GM18511 (cell line): ENCODE data around the gene CFLAR.
"Not testable (repeated sequence)": the region's sequence is repeated elsewhere in the genome, so short reads cannot be mapped to it uniquely, and the experiment has no call there.

ENCODE experiments used
- ATAC-seq: cut with Tn5 transposase; IDR thresholded peaks from one replicate; pipeline ENCODE4 v1.9.1; 2021; ENCODE audit warnings: mild to moderate bottlenecking, moderate library complexity; ENCODE audit not compliant: unreplicated experiment

The CFLAR gene

DNA sequence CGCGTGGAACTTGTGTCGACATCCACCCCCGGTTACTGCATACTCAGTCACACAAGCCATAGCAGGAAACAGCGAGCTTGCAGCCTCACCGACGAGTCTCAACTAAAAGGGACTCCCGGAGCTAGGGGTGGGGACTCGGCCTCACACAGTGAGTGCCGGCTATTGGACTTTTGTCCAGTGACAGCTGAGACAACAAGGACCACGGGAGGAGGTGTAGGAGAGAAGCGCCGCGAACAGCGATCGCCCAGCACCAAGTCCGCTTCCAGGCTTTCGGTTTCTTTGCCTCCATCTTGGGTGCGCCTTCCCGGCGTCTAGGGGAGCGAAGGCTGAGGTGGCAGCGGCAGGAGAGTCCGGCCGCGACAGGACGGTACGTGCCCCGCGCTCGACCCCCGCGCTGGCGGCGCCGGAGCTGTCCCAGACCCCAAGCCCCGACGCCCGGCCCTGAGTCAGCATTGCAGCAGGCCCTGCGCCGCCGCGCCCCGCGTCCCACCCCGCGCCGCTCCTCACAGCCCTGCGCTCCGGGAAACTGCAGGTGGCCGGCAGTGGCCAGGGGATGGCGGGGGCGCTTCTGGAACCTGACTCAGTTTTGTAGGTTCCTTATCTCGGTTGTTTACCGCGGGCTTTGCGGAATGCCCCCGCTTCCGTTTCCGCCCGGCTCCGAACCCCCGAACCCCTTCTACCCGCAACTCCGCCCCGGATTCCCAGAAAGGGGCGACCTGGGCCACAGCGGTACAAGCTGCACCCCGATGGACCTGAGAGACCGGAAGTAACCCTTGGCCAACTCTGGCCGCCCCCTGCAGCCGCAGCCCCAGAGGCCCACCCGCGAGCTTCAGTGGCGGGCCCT lies at the start of gene CFLAR:
Gene CFLAR (plus strand): TSS at position 50 of the 844 bp plus-strand sequence. CDS start 13,702 bp downstream, outside the sequence.
- ATAC-seq: peak; percentile 41

DNA sequence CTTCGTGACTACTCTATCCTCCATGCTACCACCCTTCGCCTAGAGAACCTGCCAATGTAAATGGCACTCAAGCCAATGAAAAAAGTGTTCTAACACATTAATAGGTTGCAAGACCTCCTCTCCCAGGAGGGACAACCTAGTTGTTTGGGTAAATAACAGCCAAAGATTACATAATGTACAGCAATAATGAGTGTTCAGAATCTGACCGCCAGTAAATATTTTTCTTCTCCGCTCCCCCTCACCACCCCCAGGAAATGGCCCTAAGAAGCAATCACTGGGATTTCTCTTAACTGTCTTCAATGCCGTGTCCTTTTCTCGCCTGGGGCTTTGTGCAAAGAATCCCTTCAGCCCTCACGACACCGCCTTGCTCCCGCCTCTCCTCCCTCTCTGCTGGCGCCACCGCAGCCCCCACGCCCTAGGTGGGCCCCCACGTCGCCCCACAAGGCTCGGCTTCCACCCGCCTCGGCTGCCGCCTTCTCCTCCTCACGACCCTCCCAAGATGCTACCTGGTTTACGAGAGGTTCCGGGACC lies 45.0 kb upstream of the CFLAR start:
- peak; percentile 30 for ATAC-seq

DNA sequence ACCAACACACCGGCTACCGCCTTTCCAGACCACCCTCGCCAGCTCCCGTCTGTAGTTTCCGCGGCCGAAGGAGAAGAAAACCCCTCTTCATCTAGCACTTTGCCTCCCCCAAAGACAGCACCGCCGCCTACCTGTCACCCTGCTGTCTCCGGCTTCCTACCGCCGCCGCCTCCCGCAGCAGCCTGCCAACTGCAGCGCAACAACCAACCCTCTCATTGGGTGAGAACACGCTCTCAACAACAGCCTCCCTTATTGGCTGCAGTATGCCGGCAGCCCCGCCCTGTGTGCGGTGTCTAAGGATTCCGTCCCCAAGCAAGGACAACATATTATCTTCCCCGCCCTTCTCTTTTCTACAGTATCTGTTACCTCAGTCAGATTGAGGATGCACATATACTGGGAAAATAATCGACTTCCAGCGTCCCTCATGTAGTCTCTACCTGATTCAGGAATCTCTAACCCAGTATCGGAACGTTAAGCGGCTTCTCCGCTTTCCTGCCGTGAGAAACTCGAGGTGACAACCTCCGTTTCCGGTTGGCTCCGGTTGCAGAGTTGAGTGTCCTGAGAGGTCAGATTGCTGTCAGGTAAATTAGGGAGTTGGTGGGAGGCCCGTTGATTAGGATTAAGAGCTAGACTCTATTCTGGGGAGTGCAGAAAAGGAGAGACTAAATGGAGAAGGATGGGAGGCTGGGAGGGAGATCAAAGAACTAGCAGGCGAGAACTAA lies 44.3 kb upstream of the CFLAR start, which contains the start of the genes HYCC2 and NDUFB3:
Gene HYCC2 (minus strand): TSS at position 193 of the 722 bp plus-strand sequence. CDS start 47,662 bp downstream, outside the sequence.
Gene NDUFB3 (plus strand): TSS at position 523 of the 722 bp plus-strand sequence. CDS start 6,882 bp downstream, outside the sequence.
- peak; percentile 98 for ATAC-seq

DNA sequence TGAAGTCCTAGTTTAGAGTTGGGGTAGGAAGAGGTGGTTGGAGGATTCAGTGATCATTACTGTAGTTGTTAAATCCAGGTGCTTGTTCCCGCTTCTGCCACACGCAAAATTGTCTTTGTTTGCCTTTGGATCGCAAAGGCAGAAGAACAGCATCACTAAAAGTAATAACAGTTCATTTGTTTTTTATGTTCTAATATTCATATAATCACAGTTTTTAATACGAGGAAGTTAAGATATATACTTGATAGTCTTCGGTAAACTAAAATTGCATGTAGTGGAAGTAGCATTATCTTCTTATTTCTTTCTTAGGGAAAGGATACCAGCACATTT lies 43.8 kb upstream of the CFLAR start:
- ATAC-seq: no peak

DNA sequence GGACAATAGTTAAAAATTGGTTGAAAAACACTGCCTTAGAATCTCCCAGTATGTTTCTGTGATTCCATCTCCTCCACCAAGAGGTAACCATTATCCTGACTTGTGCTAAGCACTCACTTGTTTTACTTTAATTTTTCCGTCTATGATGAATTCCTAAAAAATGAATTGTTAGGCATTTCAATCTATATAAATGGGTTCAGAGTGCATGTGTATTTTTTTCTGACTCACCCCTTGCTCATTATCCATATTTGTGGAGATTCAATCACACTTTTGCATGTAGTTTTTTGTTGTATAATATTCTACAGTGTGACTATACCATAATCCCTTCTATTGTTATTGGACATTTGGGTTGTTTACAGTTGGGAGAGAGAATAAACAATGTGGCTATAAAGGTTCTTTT lies 42.9 kb upstream of the CFLAR start:
- no peak for ATAC-seq

DNA sequence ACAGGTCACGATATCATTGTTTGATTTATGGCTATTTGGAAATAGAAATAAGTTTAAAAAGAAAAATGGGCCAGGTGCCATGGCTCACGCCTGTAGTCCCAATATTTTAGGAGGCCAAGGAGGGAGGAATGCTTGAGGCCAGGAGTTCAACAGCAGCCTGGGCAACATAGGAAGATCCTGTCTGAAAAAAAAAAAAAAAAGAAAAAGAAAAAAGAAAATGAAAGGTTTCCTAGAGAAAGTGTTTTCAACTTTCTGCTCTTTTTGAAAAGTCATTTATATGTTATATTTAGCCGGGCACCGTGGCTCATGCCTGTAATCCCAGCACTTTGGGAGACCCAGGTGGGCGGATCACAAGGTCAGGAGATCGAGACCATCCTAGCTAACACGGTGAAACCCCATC lies 41.0 kb upstream of the CFLAR start:
- no peak for ATAC-seq

DNA sequence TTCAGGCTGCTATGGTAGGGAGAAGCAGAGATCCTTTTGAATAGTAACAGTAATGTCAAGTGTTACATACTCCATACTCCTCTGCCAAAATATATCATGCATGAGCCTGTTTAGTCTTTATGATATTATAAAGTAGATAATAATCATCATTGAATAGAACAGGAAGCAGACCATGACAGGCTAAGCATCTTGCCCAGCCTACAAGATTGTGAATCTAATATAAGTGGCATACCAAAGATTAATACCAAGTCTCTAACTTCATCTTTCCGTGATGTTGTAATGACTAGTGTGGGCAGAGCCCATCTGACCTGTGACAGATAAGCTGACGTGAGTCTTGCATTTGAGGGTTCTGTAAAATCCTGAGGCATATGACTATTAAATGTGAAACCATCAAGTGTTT lies 31.1 kb upstream of the CFLAR start:
- no peak for ATAC-seq

DNA sequence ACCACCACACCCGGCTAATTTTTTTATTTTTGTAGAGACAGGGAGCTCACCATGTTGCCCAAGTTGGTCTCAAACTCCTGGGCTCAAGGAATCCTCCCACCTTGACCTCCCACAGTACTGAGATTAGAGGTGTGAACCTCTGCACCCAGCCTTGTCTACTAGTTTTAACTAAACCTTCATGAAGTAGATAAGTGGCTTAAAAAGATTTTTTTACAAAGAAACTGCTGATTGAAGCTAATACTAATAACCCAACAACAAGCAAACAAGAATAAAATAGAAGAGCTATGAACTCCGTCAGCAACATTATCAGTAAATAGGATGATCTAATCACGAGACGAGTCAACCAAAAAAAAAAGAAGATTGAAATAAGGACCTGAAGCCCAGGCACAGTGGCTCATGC lies 25.4 kb upstream of the CFLAR start:
- ATAC-seq: no peak

DNA sequence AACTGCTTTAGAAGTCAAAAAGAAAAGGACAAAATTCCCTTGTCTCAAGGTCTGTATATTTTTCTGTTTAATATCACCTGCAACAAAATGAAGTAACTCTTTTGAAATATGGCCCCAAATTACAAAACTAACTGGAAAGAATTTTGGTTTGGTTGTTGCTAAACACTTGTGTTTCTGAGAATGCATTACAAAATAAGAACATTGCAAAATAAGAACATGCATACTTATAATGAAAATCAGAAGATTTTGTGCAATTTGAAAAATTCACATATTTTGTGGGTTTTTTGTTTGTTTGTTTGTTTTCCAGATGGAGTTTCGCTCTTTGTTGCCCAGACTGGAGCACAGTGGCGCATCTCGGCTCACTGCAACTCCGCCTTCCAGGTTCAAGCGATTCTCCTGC lies 22.4 kb upstream of the CFLAR start:
- no peak for ATAC-seq

DNA sequence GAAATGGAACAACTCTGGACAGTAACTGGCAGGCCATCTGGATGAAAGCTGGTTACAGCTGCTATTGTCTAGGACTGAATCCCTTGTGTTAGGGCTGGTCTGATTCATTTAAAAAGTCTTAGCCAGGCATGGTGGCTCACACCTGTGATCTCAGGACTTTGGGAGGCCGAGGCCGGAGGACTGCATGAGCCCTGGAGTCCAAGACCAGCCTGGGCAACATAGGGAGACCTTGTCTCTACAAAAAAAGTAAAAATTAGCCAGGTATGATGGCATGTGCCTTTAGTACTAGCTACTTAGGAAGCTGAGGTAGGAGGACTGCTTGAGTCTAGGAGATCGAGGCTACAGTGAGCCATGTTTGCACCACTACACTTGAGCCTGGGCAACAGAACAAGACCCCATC lies 15.5 kb upstream of the CFLAR start:
- ATAC-seq: no peak

DNA sequence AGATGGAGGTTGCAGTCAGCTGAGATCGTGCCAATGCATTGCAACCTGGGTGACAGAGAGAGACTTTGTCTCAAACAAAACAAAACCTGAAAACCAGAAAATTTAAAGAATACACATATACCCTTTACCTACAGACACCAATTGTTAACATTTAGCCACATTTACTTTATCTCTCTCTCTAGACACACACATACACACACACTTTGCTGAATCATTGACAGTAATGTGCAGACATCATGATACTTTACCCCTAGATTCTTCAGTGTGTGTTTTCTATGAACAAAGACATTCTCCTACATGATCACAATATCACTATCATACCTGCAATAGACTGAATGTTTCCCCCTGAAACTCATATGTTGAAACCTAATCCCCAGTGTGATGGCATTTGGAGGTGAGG lies 10.2 kb upstream of the CFLAR start:
- ATAC-seq: no peak

DNA sequence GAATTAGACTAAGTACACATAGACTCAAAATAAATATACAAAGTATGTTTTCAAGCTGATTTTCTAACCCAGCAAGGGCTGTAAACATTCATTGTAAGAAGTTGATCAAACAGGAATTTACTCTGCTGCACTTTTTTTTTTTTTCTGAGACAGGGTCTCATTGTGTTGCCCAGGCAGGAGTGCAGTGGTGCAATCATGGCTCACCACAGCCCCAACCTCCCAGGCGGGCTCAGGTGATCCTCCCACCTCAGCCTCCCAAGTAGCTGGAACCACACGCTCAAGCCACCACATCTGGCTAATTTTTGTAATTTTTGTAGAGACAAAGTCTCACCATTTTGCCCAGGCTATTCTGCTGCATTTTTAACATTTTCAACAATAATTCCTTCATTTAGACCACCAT lies 8.3 kb upstream of the CFLAR start:
- ATAC-seq: no peak

DNA sequence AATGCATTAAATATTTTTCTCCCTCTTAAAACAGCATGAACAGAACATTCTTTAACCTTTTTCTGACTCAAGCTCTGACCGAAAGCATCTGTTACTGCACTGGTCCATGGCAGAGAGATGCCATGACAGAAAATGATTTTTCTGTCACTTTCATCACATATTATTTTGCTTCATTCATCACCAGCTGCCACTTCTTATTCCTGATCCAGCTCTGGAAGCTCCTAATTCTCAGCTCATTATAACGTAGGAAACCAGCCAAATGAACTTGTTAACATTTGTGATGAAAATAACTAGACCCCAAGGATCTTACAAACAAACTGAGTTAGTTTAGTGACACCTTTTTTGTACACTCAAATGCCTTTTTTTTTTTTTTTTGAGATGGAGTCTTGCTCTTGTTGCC lies 7.6 kb upstream of the CFLAR start:
- no peak for ATAC-seq

DNA sequence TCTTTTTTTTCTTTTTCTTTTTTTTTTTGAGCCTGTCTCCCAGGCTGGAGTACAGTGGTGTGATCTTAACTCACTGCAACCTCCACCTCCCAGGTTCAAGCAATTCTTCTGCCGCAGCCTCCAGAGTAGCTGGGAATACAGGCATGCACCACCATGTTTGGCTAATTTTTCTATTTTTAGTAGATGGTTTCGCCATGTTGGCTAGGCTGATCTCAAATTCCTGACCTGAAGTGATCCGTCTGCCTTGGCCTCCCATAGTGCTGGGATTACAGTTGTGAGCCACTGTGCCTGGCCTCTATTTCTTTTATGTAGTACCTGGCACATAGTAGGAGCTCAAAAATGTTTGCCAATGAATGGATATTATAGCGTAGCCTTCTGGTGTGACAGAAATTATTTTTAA lies 6.8 kb upstream of the CFLAR start:
- no peak for ATAC-seq

DNA sequence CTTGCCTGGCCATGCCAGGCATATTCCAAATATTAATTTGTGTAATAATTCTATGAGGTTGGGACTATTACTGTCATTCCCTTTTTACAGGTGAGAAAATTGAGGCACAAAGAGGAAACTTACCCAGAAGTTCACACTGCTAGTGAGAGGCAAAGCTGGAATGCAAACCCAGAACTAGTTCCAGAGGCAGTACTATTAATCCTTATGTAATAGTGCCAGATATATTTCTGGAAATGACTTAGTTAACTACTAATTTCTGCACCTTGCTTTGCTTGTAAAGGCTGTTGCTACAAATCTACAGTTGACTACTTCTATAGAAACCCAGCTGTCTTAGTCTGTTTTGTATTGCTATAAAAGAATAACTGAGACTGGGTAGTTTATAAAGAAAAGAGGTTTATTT lies 5.3 kb upstream of the CFLAR start:
- ATAC-seq: no peak

DNA sequence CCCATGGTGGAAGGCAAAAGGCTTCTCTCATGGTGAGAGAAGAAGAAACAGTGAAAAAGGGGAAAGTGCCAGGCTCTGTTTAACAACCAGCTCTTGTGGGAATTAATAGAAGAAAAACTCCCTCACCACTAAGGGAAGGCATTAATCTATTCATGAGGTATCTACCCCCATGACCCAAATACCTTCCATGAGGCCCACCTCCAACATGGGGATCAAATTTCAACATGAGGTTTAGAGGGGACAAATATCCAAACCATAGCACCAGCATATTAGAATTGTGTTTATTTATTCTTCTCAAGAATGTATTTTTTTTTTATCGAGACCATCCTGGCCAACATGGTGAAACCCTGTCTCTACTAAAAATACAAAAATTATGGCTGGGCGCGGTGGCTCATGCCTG lies 4.9 kb upstream of the CFLAR start:
- ATAC-seq: no peak

DNA sequence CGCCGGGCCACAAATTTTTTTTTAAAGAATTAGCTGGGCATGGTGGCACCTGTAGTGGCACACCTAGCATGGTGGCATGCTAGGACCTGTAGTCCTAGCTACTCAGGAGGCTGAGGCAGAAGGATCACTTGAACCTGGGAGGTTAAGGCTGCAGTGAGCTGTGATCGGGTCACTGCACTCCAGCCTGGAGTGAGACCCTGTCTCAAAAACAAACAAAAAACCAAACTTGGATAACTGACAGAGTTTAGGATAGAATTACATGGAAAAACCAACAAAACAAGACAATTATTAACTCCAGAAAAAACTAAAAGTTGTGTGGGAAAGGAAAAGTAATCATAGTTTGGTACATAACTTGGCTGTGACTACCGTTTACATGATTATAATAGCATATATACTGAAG lies 1.6 kb upstream of the CFLAR start:
- ATAC-seq: no peak

DNA sequence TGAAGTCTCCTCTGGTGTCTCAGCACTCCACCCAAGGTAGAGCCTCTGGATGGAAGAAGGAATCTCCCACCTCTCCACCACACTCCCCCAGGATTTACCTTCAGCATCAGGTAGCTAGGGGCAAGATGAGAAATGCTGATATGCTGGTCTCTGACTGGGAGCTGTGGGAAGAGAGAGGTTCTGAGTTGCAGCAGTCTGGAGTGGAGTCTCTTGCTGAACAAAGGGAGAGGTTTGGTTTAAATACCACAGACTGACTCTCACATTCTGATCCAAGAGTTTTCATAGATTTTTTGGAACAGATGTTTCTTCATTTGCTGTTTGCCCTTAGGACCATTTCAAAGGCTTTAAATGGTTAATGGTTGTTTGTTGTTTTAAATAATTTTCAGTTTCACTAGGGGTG lies 1.1 kb upstream of the CFLAR start:
- no peak for ATAC-seq

DNA sequence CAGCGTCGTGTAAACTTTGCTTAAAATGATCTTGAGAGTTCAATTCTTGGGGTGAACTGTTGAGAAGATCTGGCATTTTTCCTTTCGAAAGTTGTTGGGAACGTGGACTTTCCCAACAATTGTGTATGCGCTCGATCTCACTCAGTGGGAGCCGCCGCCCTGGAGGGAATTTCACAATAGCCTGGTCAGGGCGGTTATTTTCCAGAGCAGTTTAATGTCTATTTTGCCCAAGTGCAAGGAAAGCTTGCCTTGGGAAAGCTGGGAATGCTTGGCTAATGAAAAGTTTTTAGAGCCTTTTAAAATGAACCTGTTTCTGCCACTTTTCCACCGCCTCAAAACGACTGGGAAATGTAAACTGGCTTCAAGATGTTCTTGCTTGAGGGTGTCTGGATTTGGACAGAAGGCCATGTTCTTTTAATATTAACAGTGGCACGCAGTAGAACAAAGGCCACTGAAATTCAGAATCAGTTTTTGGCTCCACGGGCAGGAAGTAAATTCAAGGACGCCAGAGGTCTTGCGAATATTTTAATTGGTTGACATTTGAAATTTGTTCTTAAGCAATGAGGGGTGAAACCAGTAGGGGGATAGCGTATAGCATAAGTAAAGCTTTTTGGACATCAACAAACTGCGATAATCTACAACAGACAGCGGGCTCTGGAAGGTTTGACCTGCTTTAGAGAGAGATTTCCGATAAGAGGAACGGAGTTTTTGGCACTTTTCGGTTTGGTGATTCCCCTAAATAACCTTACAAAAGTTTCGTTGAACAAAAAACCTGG lies 1.2 kb downstream of the CFLAR start:
- ATAC-seq: peak; percentile 27

DNA sequence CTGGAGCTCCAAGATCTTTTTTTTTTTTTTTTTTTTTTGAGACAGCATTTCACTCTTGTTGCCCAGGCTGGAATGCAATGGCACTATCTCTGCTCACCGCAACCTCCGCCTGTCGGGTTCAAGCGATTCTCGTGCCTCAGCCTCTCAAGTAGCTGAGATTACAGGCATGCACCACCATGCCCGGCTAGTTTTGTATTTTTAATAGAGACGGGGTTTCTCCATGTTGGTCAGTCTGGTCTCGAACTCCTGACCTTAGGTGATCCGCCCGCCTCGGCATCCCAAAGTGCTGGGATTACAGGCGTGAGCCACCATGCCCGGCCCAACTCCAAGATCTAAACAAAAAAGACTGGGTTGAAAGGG lies 1.8 kb downstream of the CFLAR start:
- ATAC-seq: not testable (repeated sequence)
